Measurements from ENCODE around the gene MB21D2.

GRCh38 chr3:192928720-192929119 is 11.1 kb upstream of the MB21D2 start:
- TF ChIP-seq USF1 (IDR thresholded peaks at IDR 0.05) (no peak), ZBTB7A (IDR thresholded peaks at IDR 0.05; ENCODE audit: low read depth) (no peak), EGR1 (IDR thresholded peaks at IDR 0.05) (no peak), YY1 (IDR thresholded peaks at IDR 0.05; ENCODE audit: low read depth) (no peak), EP300 (IDR thresholded peaks at IDR 0.05; ENCODE audit: borderline replicate concordance) (no peak), RAD21 (IDR thresholded peaks at IDR 0.05; ENCODE audit: low read depth) (no peak), TCF12 (IDR thresholded peaks at IDR 0.05; ENCODE audit: low read depth) (no peak), CREB1 (IDR thresholded peaks at IDR 0.05; ENCODE audit: low read depth) (no peak), TAF1 (IDR thresholded peaks at IDR 0.05; ENCODE audit: low read depth) (no peak), CEBPB (IDR thresholded peaks at IDR 0.05) (no peak)
- TF ChIP-seq, protein P1, sequence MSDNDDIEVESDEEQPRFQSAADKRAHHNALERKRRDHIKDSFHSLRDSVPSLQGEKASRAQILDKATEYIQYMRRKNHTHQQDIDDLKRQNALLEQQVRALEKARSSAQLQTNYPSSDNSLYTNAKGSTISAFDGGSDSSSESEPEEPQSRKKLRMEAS (IDR thresholded peaks at IDR 0.05): no peak
- TF ChIP-seq, protein P2, sequence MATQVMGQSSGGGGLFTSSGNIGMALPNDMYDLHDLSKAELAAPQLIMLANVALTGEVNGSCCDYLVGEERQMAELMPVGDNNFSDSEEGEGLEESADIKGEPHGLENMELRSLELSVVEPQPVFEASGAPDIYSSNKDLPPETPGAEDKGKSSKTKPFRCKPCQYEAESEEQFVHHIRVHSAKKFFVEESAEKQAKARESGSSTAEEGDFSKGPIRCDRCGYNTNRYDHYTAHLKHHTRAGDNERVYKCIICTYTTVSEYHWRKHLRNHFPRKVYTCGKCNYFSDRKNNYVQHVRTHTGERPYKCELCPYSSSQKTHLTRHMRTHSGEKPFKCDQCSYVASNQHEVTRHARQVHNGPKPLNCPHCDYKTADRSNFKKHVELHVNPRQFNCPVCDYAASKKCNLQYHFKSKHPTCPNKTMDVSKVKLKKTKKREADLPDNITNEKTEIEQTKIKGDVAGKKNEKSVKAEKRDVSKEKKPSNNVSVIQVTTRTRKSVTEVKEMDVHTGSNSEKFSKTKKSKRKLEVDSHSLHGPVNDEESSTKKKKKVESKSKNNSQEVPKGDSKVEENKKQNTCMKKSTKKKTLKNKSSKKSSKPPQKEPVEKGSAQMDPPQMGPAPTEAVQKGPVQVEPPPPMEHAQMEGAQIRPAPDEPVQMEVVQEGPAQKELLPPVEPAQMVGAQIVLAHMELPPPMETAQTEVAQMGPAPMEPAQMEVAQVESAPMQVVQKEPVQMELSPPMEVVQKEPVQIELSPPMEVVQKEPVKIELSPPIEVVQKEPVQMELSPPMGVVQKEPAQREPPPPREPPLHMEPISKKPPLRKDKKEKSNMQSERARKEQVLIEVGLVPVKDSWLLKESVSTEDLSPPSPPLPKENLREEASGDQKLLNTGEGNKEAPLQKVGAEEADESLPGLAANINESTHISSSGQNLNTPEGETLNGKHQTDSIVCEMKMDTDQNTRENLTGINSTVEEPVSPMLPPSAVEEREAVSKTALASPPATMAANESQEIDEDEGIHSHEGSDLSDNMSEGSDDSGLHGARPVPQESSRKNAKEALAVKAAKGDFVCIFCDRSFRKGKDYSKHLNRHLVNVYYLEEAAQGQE (IDR thresholded peaks at IDR 0.05; ENCODE audit: low read depth): no peak
